HG03064 (cell line): ENCODE measurements around the gene ATP6V1G3.
"Not testable (repeated sequence)": the region's sequence is repeated elsewhere in the genome, so short reads cannot be mapped to it uniquely, and the experiment has no call there.

Experiments
- ATAC-seq: cut with Tn5 transposase; IDR thresholded peaks from one replicate; pipeline ENCODE4 v1.9.1; 2021; ENCODE audit warnings: low read depth; ENCODE audit not compliant: unreplicated experiment

The ATP6V1G3 gene

GRCh38 chr1:198540580-198540979 lies at the start of gene ATP6V1G3:
Gene ATP6V1G3, minus strand, starts transcription at chr1:198540680. Its CDS starts 30 bp downstream, at chr1:198540650.
- no peak for ATAC-seq

GRCh38 chr1:198588845-198589244 lies 48.4 kb upstream of the ATP6V1G3 start:
- no peak for ATAC-seq

GRCh38 chr1:198584163-198584562 lies 43.7 kb upstream of the ATP6V1G3 start:
- no peak for ATAC-seq

GRCh38 chr1:198583209-198583802 lies 42.8 kb upstream of the ATP6V1G3 start:
- not testable (repeated sequence) for ATAC-seq

- ATAC-seq: no peak
Observed at GRCh38 chr1:198577444-198577843, 37.0 kb upstream of the ATP6V1G3 start.

GRCh38 chr1:198575798-198576641 lies 35.5 kb upstream of the ATP6V1G3 start:
- peak; percentile 78 for ATAC-seq

GRCh38 chr1:198575292-198575691 lies 34.8 kb upstream of the ATP6V1G3 start:
- no peak for ATAC-seq

- ATAC-seq: no peak
Observed at GRCh38 chr1:198574325-198574724, 33.8 kb upstream of the ATP6V1G3 start.

GRCh38 chr1:198564716-198565115 lies 24.2 kb upstream of the ATP6V1G3 start:
- ATAC-seq: no peak

GRCh38 chr1:198564157-198564556 lies 23.7 kb upstream of the ATP6V1G3 start:
- ATAC-seq: no peak

GRCh38 chr1:198563583-198563982 lies 23.1 kb upstream of the ATP6V1G3 start:
- no peak for ATAC-seq

GRCh38 chr1:198560161-198560560 lies 19.7 kb upstream of the ATP6V1G3 start:
- ATAC-seq: no peak

- ATAC-seq: no peak
Observed at GRCh38 chr1:198559362-198559761, 18.9 kb upstream of the ATP6V1G3 start.

- no peak for ATAC-seq
Observed at GRCh38 chr1:198558402-198558801, 17.9 kb upstream of the ATP6V1G3 start.

- peak; percentile 95 for ATAC-seq
Observed at GRCh38 chr1:198556971-198557370, 16.5 kb upstream of the ATP6V1G3 start.

- ATAC-seq: no peak
Observed at GRCh38 chr1:198552668-198553416, 12.4 kb upstream of the ATP6V1G3 start.

- no peak for ATAC-seq
Observed at GRCh38 chr1:198550941-198551524, 10.6 kb upstream of the ATP6V1G3 start.

- peak; percentile 75 for ATAC-seq
Observed at GRCh38 chr1:198549866-198550265, 9.4 kb upstream of the ATP6V1G3 start.

GRCh38 chr1:198548890-198549289 lies 8.4 kb upstream of the ATP6V1G3 start:
- no peak for ATAC-seq

- ATAC-seq: no peak
Observed at GRCh38 chr1:198545156-198545555, 4.7 kb upstream of the ATP6V1G3 start.

- no peak for ATAC-seq
Observed at GRCh38 chr1:198544265-198544664, 3.8 kb upstream of the ATP6V1G3 start.
